Measurements from ENCODE around the gene MACF1.
A peak's percentile ranks its signal among the peaks of the same experiment; 100 is the strongest.

DNA sequence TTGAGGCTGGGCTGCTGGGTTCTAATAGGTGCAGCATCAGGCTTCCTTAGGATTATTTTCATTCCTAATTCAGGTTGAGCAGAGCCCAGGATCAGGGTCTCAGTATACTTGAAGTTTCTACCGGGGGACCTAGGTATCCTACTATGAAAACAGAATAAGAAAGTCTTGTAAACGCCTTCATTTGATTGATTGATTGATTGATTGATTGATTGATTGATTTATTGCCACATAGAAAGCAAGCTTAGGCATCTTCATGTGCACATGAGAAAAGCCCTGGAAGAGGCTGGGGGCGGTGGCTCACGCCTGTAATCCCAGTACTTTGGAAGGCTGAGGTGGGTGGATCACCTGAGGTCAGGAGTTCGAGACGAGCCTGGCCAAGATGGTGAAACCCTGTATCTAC lies 189.6 kb downstream of the MACF1 start:
- TF ChIP-seq, protein P1, sequence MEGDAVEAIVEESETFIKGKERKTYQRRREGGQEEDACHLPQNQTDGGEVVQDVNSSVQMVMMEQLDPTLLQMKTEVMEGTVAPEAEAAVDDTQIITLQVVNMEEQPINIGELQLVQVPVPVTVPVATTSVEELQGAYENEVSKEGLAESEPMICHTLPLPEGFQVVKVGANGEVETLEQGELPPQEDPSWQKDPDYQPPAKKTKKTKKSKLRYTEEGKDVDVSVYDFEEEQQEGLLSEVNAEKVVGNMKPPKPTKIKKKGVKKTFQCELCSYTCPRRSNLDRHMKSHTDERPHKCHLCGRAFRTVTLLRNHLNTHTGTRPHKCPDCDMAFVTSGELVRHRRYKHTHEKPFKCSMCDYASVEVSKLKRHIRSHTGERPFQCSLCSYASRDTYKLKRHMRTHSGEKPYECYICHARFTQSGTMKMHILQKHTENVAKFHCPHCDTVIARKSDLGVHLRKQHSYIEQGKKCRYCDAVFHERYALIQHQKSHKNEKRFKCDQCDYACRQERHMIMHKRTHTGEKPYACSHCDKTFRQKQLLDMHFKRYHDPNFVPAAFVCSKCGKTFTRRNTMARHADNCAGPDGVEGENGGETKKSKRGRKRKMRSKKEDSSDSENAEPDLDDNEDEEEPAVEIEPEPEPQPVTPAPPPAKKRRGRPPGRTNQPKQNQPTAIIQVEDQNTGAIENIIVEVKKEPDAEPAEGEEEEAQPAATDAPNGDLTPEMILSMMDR (IDR thresholded peaks at IDR 0.05): no peak
- TF ChIP-seq POLR2AphosphoS5 (IDR thresholded peaks at IDR 0.05): peak in 1 of 3 donors; percentile 21
